Glomerular visceral epithelial cell (primary cell): ENCODE measurements around the gene FAM217A.

ENCODE experiments used
- DNase-seq: peaks from one replicate; pipeline ENCODE4 v3.0.0-alpha.2; 2016; ENCODE audit errors: extremely low spot score

Gene FAM217A

GRCh38 chr6:4085332-4085700, 6.4 kb upstream of the FAM217A start:
- DNase-seq = no peak

- DNase-seq = peak; percentile 16
Measured at GRCh38 chr6:4084444-4085331, 5.8 kb upstream of the FAM217A start.

GRCh38 chr6:4074478-4075235, 4.3 kb downstream of the FAM217A start:
- DNase-seq = no peak

GRCh38 chr6:4071330-4071729, 7.6 kb downstream of the FAM217A start:
- DNase-seq = no peak

GRCh38 chr6:4069199-4069598, 9.7 kb downstream of the FAM217A start:
- no peak for DNase-seq

- no peak for DNase-seq
Measured at GRCh38 chr6:4067673-4068072, 11.3 kb downstream of the FAM217A start.

- DNase-seq = no peak
Measured at GRCh38 chr6:4066029-4066755, 12.7 kb downstream of the FAM217A start.

GRCh38 chr6:4059115-4059777, 19.7 kb downstream of the FAM217A start:
- peak; percentile 86 for DNase-seq

GRCh38 chr6:4057036-4057435, 21.9 kb downstream of the FAM217A start:
- peak; percentile 30 for DNase-seq

- DNase-seq = peak; percentile 69
Measured at GRCh38 chr6:4055420-4056041, 23.4 kb downstream of the FAM217A start.

- DNase-seq = no peak
Measured at GRCh38 chr6:4049246-4049645, 29.7 kb downstream of the FAM217A start.

- DNase-seq = no peak
Measured at GRCh38 chr6:4041480-4041879, 37.5 kb downstream of the FAM217A start.

- DNase-seq = no peak
Measured at GRCh38 chr6:4039348-4039747, 39.6 kb downstream of the FAM217A start.

GRCh38 chr6:4036581-4036980, 42.4 kb downstream of the FAM217A start:
- DNase-seq = no peak

GRCh38 chr6:4032475-4032874, 46.5 kb downstream of the FAM217A start:
- no peak for DNase-seq

- no peak for DNase-seq
Measured at GRCh38 chr6:4031442-4031841, 47.5 kb downstream of the FAM217A start.

- DNase-seq = no peak
Measured at GRCh38 chr6:4030669-4031068, 48.3 kb downstream of the FAM217A start.

GRCh38 chr6:4029687-4030086, 49.2 kb downstream of the FAM217A start:
- DNase-seq = no peak

- DNase-seq = no peak
Measured at GRCh38 chr6:4028051-4028450, 50.9 kb downstream of the FAM217A start.

- DNase-seq = no peak
Measured at GRCh38 chr6:4025681-4026080, 53.3 kb downstream of the FAM217A start.

GRCh38 chr6:4023240-4023639, 55.7 kb downstream of the FAM217A start:
- DNase-seq = no peak
